Neuronal stem cell (in vitro differentiated cells): ENCODE results near the gene CDK5R1.

ENCODE experiments used
- DNase-seq: peaks from one replicate; pipeline ENCODE4 v3.0.0-alpha.2; 2013; ENCODE audit warnings: low spot score
- H2AFZ ChIP-seq: one replicate; pipeline ENCODE4 v1.6.1; 2013; ENCODE audit warnings: mild to moderate bottlenecking, low read length, inconsistent platforms
- H2AK5ac ChIP-seq: 2 replicates; pipeline ENCODE4 v1.6.1; 2013; ENCODE audit warnings: low read depth, mild to moderate bottlenecking, inconsistent platforms, low read length, moderate library complexity, mixed read lengths
- H2BK120ac ChIP-seq: 2 replicates; pipeline ENCODE4 v1.6.1; 2013; ENCODE audit warnings: low read depth, mild to moderate bottlenecking, inconsistent platforms, low read length, moderate library complexity, mixed read lengths
- H2BK12ac ChIP-seq: one replicate; pipeline ENCODE4 v1.6.1; 2013; ENCODE audit warnings: low read length, inconsistent platforms
- H2BK15ac ChIP-seq: 2 replicates; pipeline ENCODE4 v1.6.1; 2013; ENCODE audit warnings: mild to moderate bottlenecking, low read length, inconsistent platforms, mixed read lengths
- H2BK5ac ChIP-seq: one replicate; pipeline ENCODE4 v1.6.1; 2013; ENCODE audit warnings: inconsistent platforms, mild to moderate bottlenecking, low read length, moderate library complexity
- H3K14ac ChIP-seq: one replicate; pipeline ENCODE4 v1.6.1; 2013; ENCODE audit warnings: low read length, inconsistent platforms
- H3K18ac ChIP-seq: 2 replicates; pipeline ENCODE4 v1.6.1; 2013; ENCODE audit warnings: low read length, inconsistent platforms
- H3K23ac ChIP-seq: 2 replicates; pipeline ENCODE4 v1.6.1; 2013; ENCODE audit warnings: low read depth, mild to moderate bottlenecking, mixed read lengths, low read length, inconsistent platforms; ENCODE audit not compliant: poor library complexity
- H3K27ac ChIP-seq: replicated peaks from 3 replicates; pipeline ENCODE4 v1.5.1; 2013; ENCODE audit warnings: low read length, inconsistent platforms
- H3K27me3 ChIP-seq, 3 experiments: 2 replicates each; pipeline ENCODE4 v1.6.1; 2013; ENCODE audit warnings: low read length in 3 of 3, mild to moderate bottlenecking in 2 of 3, inconsistent platforms in 1 of 3, low read depth in 1 of 3, mixed read lengths in 1 of 3, moderate library complexity in 1 of 3; ENCODE audit not compliant: control insufficient read depth in 3 of 3, insufficient read depth in 3 of 3
- H3K36me3 ChIP-seq, 2 donors: replicated peaks in 1 of 2; 2 replicates each; pipeline ENCODE4 v1.6.1; 2013; ENCODE audit warnings: low read length in 2 of 2; ENCODE audit not compliant: control insufficient read depth in 2 of 2, insufficient read depth in 2 of 2
- H3K4ac ChIP-seq: 2 replicates; pipeline ENCODE4 v1.6.1; 2013; ENCODE audit warnings: inconsistent platforms, mild to moderate bottlenecking, low read length, moderate library complexity
- H3K4me1 ChIP-seq, 2 donors: 1 replicate in 1 of 2; 2 replicates in 1 of 2; pipeline ENCODE4 v1.6.1; 2013; ENCODE audit warnings: low read length in 2 of 2, low read depth in 1 of 2; ENCODE audit not compliant: control insufficient read depth in 2 of 2, insufficient read depth in 1 of 2
- H3K4me2 ChIP-seq: one replicate; pipeline ENCODE4 v1.6.1; 2013; ENCODE audit warnings: mild to moderate bottlenecking, low read length, inconsistent platforms; ENCODE audit not compliant: insufficient read depth, poor library complexity, severe bottlenecking
- H3K4me3 ChIP-seq, 2 donors: 2 replicates each; pipeline ENCODE4 v1.5.1; 2013; ENCODE audit warnings: low read length in 2 of 2, mild to moderate bottlenecking in 2 of 2, inconsistent platforms in 1 of 2, moderate library complexity in 1 of 2
- H3K79me1 ChIP-seq: one replicate; pipeline ENCODE4 v1.6.1; 2013; ENCODE audit warnings: low read depth, mild to moderate bottlenecking, inconsistent platforms, low read length, moderate library complexity
- H3K9ac ChIP-seq: one replicate; pipeline ENCODE4 v1.6.1; 2013; ENCODE audit warnings: mild to moderate bottlenecking, low read depth, low read length, inconsistent platforms; ENCODE audit not compliant: poor library complexity
- H3K9me3 ChIP-seq, 2 donors: replicated peaks in 1 of 2; 2 replicates each; pipeline versions ENCODE3 to v1.6.1; 2013; ENCODE audit warnings: low read length in 2 of 2, mild to moderate bottlenecking in 2 of 2, inconsistent platforms in 1 of 2, low read depth in 1 of 2, mixed read lengths in 1 of 2, moderate library complexity in 1 of 2; ENCODE audit not compliant: control insufficient read depth in 2 of 2, insufficient read depth in 1 of 2
- H4K8ac ChIP-seq: one replicate; pipeline ENCODE4 v1.6.1; 2013; ENCODE audit warnings: low read depth, mild to moderate bottlenecking, inconsistent platforms, low read length, moderate library complexity
- H4K91ac ChIP-seq: one replicate; pipeline ENCODE4 v1.6.1; 2013; ENCODE audit warnings: low read length, low read depth, mild to moderate bottlenecking, inconsistent platforms; ENCODE audit not compliant: poor library complexity
- WGBS, 2 donors: extraction: QIAGEN DNeasy Blood & Tissue Kit; methylation state at CpG; one replicate each; pipeline ENCODE4 v1.1.7; 2013; ENCODE audit warnings: missing lambda C conversion rate in 2 of 2, mixed read lengths in 1 of 2; ENCODE audit not compliant: insufficient read length in 2 of 2, insufficient replicate concordance in 1 of 2; ENCODE audit errors: extremely low coverage in 2 of 2; 5-methylcytosine and 5-hydroxymethylcytosine counted together

CDK5R1 gene

DNA sequence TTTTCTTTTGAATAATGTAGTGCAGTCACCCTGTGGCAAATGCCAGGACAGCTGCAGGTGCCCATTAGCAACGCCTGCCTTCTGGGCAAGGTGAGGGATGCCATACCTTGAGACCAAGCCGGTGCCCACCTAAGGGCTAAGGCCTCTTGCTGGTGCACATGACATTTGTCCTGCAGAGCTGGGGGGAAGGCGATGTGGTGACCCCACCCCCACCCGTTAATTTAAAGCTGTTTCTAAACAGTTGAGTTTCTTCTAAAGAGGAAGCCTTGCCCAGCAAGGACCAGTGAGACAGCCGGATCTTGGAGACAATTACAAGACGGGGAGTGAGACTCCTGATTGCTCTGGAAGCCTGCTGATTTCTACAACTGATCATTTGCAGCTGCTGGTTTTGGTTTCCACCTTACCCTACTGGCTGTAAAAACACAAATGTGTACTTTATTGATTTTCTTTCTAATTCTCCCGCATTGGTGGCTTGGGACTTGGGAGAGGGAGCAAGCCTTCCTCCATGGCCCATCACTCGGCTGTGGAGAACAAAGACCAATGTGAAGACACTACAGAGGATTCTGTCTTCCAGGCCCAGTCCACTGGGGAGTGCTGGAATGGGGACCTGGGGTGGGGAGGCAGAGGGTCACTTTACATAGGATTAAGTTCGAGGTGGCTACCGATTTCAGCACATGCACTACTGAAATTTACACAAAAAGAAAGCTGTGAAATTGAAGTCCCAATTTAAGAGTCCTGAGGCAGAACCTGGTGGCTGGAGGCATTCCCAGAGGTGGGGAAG lies 2.7 kb downstream of the CDK5R1 start:
- H3K14ac ChIP-seq: no peak overlapping the region
- H3K36me3 ChIP-seq: peaks cover 15 to 35% of the 10 kb centered on the region in 2 donors
- no peak overlapping the region for H2AFZ ChIP-seq
- no peak overlapping the region for H4K8ac ChIP-seq
- peaks cover 12% of the 10 kb centered on the region for H3K79me1 ChIP-seq
- H3K27me3 ChIP-seq: no peaks in the 10 kb centered on the region
- H3K18ac ChIP-seq: no peak overlapping the region
- no peak for DNase-seq
- H3K9me3 ChIP-seq: no peaks in the 10 kb centered on the region
- H3K4me3 ChIP-seq: no peak overlapping the region
- no peak overlapping the region for H2AK5ac ChIP-seq
- WGBS, 2 donors: no CpG with 5 or more reads among the region's 10 CpGs
- no peak overlapping the region for H3K4ac ChIP-seq
- H4K91ac ChIP-seq: no peak overlapping the region
- no peak overlapping the region for H2BK15ac ChIP-seq
- no peak overlapping the region for H3K4me2 ChIP-seq
- H2BK12ac ChIP-seq: no peak overlapping the region
- H3K27ac ChIP-seq: no peak overlapping the region
- no peak overlapping the region for H2BK120ac ChIP-seq
- peak overlapping the region; percentile 63 for H2BK5ac ChIP-seq
- peaks cover 20 to 25% of the 10 kb centered on the region in 2 donors for H3K4me1 ChIP-seq
- peak overlapping the region; percentile 12 for H3K9ac ChIP-seq
- peak overlapping the region; percentile 23 for H3K23ac ChIP-seq

DNA sequence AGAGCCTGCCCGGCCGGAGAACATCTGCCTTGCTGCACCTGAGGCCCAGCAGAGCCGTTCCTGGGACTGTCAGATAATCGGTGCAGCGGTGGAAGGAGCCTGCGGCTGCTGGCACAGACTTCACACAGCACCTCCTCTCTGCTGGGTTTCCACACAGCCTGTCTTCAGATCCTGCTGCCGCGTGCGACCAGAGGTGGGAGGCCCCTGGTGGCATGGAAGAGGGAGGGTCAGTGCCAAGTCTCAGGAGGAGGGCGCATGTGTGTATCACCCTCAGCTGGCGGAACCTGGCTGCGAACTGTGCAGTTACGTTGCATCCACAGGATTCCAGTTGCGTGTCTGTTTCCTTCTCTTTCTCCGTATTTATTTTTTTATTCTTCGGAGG lies 3.3 kb downstream of the CDK5R1 start:
- Histone ChIP-seq H2BK5ac (no peak overlapping the region), H3K9ac (no peak overlapping the region), H2AK5ac (no peak overlapping the region), H3K27ac (no peak overlapping the region), H4K8ac (no peak overlapping the region), H3K79me1 (peaks cover 12% of the 10 kb centered on the region), H3K27me3 (no peaks in the 10 kb centered on the region), H4K91ac (no peak overlapping the region), H3K23ac (no peak overlapping the region), H2AFZ (no peak overlapping the region), H3K4me1 (peaks cover 20 to 25% of the 10 kb centered on the region in 2 donors), H3K9me3 (no peaks in the 10 kb centered on the region), H3K4me3 (no peak overlapping the region), H3K4me2 (no peak overlapping the region), H2BK12ac (no peak overlapping the region), H2BK120ac (no peak overlapping the region), H3K4ac (no peak overlapping the region), H3K36me3 (peaks cover 15 to 35% of the 10 kb centered on the region in 2 donors), H2BK15ac (no peak overlapping the region), H3K14ac (no peak overlapping the region), H3K18ac (no peak overlapping the region)
- WGBS, 2 donors: no CpG with 5 or more reads among the region's 16 CpGs
- DNase-seq: no peak

DNA sequence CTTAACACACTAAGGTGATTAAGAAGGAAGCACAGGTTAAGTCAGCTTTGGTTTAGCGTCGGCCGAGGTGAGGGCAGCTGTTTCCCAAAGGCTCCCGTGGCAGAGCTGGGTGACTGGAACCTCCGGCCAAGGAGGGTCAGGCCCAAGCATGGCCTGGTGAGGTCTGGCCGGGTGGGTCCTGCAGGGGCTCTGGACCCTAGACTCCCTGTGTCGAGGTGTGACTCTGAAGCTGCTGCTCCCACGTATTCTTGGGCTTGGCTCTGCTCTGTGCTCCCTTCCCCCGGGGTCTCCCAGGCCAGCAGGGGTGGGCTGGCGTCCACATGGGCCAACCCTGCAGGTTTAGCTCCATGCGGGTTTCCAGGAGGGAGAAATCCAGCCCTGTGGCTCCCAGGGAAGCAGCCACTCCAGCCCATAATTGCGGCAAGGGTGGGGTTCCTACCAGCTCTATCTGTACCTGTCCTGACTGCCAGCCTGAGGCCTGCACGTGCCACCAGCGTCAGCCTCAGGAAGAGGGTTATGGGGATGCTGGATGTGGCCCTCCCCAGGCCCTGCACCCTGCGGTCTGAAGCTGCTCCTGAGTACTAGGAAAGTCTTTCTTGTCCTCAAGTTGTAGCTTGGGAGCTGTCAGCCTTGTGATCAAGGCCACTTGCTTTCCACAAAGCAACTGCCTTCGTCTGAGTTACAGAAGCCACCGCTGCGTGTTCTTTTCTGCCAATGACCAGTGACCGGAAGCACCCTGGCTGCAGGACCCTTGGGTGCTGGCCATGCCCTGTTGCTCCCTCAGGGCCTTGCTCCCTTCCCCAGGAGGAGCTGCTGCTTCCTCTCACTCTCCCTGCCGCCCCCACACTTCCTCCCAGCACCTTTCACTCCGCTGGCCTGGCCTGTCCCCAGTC lies 4.8 kb downstream of the CDK5R1 start:
- no peak overlapping the region for H3K4ac ChIP-seq
- peak overlapping the region; percentile 62 for H2BK5ac ChIP-seq
- H3K18ac ChIP-seq: peak overlapping the region; percentile 31
- no CpG with 5 or more reads among the region's 21 CpGs for WGBS, 2 donors
- no peak overlapping the region for H4K91ac ChIP-seq
- H3K23ac ChIP-seq: peak overlapping the region; percentile 95
- H3K14ac ChIP-seq: no peak overlapping the region
- H2BK12ac ChIP-seq: no peak overlapping the region
- DNase-seq: no peak
- H2BK120ac ChIP-seq: no peak overlapping the region
- no peak overlapping the region for H3K4me3 ChIP-seq
- no peak overlapping the region for H2BK15ac ChIP-seq
- H3K4me1 ChIP-seq: peaks cover 21 to 25% of the 10 kb centered on the region in 2 donors
- no peaks in the 10 kb centered on the region for H3K27me3 ChIP-seq
- H4K8ac ChIP-seq: no peak overlapping the region
- H3K9me3 ChIP-seq: no peaks in the 10 kb centered on the region
- peak overlapping the region; percentile 1 for H2AK5ac ChIP-seq
- H3K36me3 ChIP-seq: peaks cover 15 to 35% of the 10 kb centered on the region in 2 donors
- H3K4me2 ChIP-seq: no peak overlapping the region
- H2AFZ ChIP-seq: no peak overlapping the region
- peak overlapping the region; percentile 50 for H3K9ac ChIP-seq
- no peak overlapping the region for H3K27ac ChIP-seq
- H3K79me1 ChIP-seq: peaks cover 12% of the 10 kb centered on the region

DNA sequence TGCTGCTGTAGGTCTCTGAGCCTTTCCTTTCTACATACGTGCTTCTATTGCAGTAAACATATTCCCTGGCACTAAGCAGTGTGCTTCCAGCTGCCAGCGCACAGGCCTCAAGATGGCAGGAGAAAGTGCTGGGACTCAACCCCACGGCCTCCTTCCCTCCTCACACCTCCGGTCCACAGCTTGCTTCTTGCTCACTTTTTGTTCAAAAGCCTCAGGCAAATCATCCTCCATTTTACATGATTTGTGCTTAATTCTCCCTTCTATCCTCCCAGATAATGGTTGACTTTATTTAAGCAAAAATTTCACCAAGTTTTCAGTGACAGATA lies 5.4 kb downstream of the CDK5R1 start:
- peak overlapping the region; percentile 95 for H3K23ac ChIP-seq
- no peak overlapping the region for H3K4ac ChIP-seq
- no peak overlapping the region for H3K27ac ChIP-seq
- no peak overlapping the region for H4K8ac ChIP-seq
- no peak overlapping the region for H2BK120ac ChIP-seq
- H3K4me2 ChIP-seq: no peak overlapping the region
- H3K4me1 ChIP-seq: peaks cover 21 to 25% of the 10 kb centered on the region in 2 donors
- H3K27me3 ChIP-seq: no peaks in the 10 kb centered on the region
- H3K9ac ChIP-seq: peak overlapping the region; percentile 50
- H2BK15ac ChIP-seq: no peak overlapping the region
- peaks cover 15 to 35% of the 10 kb centered on the region in 2 donors for H3K36me3 ChIP-seq
- H3K14ac ChIP-seq: no peak overlapping the region
- H3K4me3 ChIP-seq: no peak overlapping the region
- no peak overlapping the region for H2BK12ac ChIP-seq
- no peak overlapping the region for H2AFZ ChIP-seq
- no CpG with 5 or more reads among the region's 4 CpGs for WGBS, 2 donors
- H4K91ac ChIP-seq: no peak overlapping the region
- no peak overlapping the region for H2AK5ac ChIP-seq
- no peak for DNase-seq
- peak overlapping the region; percentile 31 for H3K18ac ChIP-seq
- H3K79me1 ChIP-seq: peaks cover 12% of the 10 kb centered on the region
- no peak overlapping the region for H2BK5ac ChIP-seq
- H3K9me3 ChIP-seq: no peaks in the 10 kb centered on the region
